ENCODE data around the gene OCA2. TPM values are rescaled to one million over a fixed set of nuclear protein-coding genes. Genes with fewer than 3 reads are reported as not detected.

OCA2 gene
- total RNA-seq, 1 experiment from 2014 or later, result 0.57 TPM

GRCh38 chr15:28051955-28052633 lies 47.0 kb downstream of the OCA2 start:
- intact Hi-C loops (cut with micrococcal nuclease; ENCODE audit: unreplicated experiment), result no loop called here
- H3K4me3 ChIP-seq (ENCODE audit: low read depth, low read length), result no peak overlapping the region
- peaks cover 9% of the 10 kb centered on the region for H3K4me1 ChIP-seq
- Mint-ChIP-seq H3K27me3 (ENCODE audit: insufficient read depth, unreplicated experiment) (no peaks in the 10 kb centered on the region), H3K4me1 (ENCODE audit: low read depth, unreplicated experiment) (peaks cover 6% of the 10 kb centered on the region), H3K27ac (ENCODE audit: unreplicated experiment) (no peak overlapping the region), H3K9me3 (ENCODE audit: unreplicated experiment) (peaks cover 10% of the 10 kb centered on the region), H3K4me3 (ENCODE audit: unreplicated experiment) (no peak overlapping the region), H3K36me3 (ENCODE audit: insufficient read depth, unreplicated experiment) (no peaks in the 10 kb centered on the region)
- no peak for DNase-seq
- TF ChIP-seq, protein P1, sequence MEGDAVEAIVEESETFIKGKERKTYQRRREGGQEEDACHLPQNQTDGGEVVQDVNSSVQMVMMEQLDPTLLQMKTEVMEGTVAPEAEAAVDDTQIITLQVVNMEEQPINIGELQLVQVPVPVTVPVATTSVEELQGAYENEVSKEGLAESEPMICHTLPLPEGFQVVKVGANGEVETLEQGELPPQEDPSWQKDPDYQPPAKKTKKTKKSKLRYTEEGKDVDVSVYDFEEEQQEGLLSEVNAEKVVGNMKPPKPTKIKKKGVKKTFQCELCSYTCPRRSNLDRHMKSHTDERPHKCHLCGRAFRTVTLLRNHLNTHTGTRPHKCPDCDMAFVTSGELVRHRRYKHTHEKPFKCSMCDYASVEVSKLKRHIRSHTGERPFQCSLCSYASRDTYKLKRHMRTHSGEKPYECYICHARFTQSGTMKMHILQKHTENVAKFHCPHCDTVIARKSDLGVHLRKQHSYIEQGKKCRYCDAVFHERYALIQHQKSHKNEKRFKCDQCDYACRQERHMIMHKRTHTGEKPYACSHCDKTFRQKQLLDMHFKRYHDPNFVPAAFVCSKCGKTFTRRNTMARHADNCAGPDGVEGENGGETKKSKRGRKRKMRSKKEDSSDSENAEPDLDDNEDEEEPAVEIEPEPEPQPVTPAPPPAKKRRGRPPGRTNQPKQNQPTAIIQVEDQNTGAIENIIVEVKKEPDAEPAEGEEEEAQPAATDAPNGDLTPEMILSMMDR (IDR thresholded peaks at IDR 0.05; ENCODE audit: insufficient read depth in 1 of 2, low read depth in 1 of 2, low read length in 1 of 2, severe bottlenecking in 1 of 2, unreplicated experiment in 1 of 2), result no peak
- ChIA-PET CTCF (interaction anchor here (0.6 to 1.8 kb wide), 5 partner anchors 8 to 244 kb away, joined by 3 to 10 read pairs (median 6); partner anchors contain the start of gene OCA2), POLR2A (no interaction called here)
- no TSS peak for BruUV-seq (replicated peaks)
- no peaks in the 10 kb centered on the region for H3K27me3 ChIP-seq (replicated peaks; ENCODE audit: control insufficient read depth, insufficient read depth, low read length)
- peaks cover 14% of the 10 kb centered on the region for H3K9me3 ChIP-seq
- no peaks in the 10 kb centered on the region for H3K36me3 ChIP-seq (ENCODE audit: control insufficient read depth, insufficient read depth, low read length)

DNA sequence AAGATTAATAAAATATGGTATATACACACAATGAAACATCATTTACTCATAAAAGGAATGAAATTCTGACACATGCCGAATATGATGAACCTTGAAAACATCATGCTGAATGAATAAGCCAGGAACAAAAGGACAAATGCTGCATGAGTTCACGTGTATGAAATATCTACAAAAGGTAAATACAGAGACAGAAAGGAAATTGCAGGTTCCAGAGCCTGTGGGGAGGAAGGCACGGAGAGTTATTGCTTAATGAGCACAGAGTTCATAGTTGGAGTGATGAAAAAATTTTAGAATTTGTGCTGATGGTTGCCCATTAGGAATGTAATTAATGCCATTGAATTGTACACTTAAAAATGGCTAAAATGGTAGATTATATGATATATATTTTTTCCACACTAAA lies 49.5 kb downstream of the OCA2 start:
- Mint-ChIP-seq H3K9me3 (ENCODE audit: unreplicated experiment) (peaks cover 12% of the 10 kb centered on the region), H3K36me3 (ENCODE audit: insufficient read depth, unreplicated experiment) (no peaks in the 10 kb centered on the region), H3K27me3 (ENCODE audit: insufficient read depth, unreplicated experiment) (no peaks in the 10 kb centered on the region), H3K4me1 (ENCODE audit: low read depth, unreplicated experiment) (no peaks in the 10 kb centered on the region), H3K27ac (ENCODE audit: unreplicated experiment) (no peak overlapping the region), H3K4me3 (ENCODE audit: unreplicated experiment) (no peak overlapping the region)
- peaks cover 9% of the 10 kb centered on the region for H3K9me3 ChIP-seq
- ChIA-PET CTCF (no interaction called here), POLR2A (no interaction called here)
- TF ChIP-seq, protein P1 (IDR thresholded peaks at IDR 0.05; ENCODE audit: insufficient read depth in 1 of 2, low read depth in 1 of 2, low read length in 1 of 2, severe bottlenecking in 1 of 2, unreplicated experiment in 1 of 2), result no peak
- no peaks in the 10 kb centered on the region for H3K27me3 ChIP-seq (replicated peaks; ENCODE audit: control insufficient read depth, insufficient read depth, low read length)
- no TSS peak for BruUV-seq (replicated peaks)
- H3K36me3 ChIP-seq (ENCODE audit: control insufficient read depth, insufficient read depth, low read length), result no peaks in the 10 kb centered on the region
- peaks cover under 1% of the 10 kb centered on the region for H3K4me1 ChIP-seq
- DNase-seq, result no peak
- no peak overlapping the region for H3K4me3 ChIP-seq (ENCODE audit: low read depth, low read length)
- intact Hi-C loops (cut with micrococcal nuclease; ENCODE audit: unreplicated experiment), result no loop called here

DNA sequence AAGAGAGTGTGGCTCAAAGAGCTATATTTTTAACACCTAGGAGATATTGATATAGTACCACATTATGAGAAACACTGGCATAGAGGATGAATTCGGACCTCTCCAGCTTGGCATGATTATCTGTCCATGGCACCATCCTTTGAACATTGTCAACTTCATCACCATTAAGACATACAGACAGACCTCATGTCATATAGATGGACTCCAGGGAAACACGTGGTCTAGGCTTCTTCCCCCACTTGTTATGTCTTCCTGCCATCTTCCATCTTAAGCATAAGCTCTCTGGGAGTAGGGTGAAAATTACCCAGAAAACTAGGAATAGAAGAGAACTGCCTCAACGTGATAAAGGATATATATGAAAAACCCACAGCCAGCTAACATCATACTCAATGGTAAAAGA lies 51.8 kb downstream of the OCA2 start:
- H3K27me3 Mint-ChIP-seq (ENCODE audit: insufficient read depth, unreplicated experiment), result no peaks in the 10 kb centered on the region
- H3K9me3 ChIP-seq, result peaks cover 9% of the 10 kb centered on the region
- DNase-seq, result no peak
- intact Hi-C loops (cut with micrococcal nuclease; ENCODE audit: unreplicated experiment), result no loop called here
- no TSS peak for BruUV-seq (replicated peaks)
- H3K36me3 ChIP-seq (ENCODE audit: control insufficient read depth, insufficient read depth, low read length), result no peaks in the 10 kb centered on the region
- H3K27me3 ChIP-seq (replicated peaks; ENCODE audit: control insufficient read depth, insufficient read depth, low read length), result no peaks in the 10 kb centered on the region
- H3K9me3 Mint-ChIP-seq (ENCODE audit: unreplicated experiment), result peaks cover 12% of the 10 kb centered on the region
- CTCF ChIA-PET, result no interaction called here
- peaks cover 18% of the 10 kb centered on the region for H3K4me1 ChIP-seq
- TF ChIP-seq, protein P1 (IDR thresholded peaks at IDR 0.05; ENCODE audit: insufficient read depth in 1 of 2, low read depth in 1 of 2, low read length in 1 of 2, severe bottlenecking in 1 of 2, unreplicated experiment in 1 of 2), result no peak
- no peak overlapping the region for H3K4me3 Mint-ChIP-seq (ENCODE audit: unreplicated experiment)
- POLR2A ChIA-PET, result no interaction called here
- no peaks in the 10 kb centered on the region for H3K36me3 Mint-ChIP-seq (ENCODE audit: insufficient read depth, unreplicated experiment)
- H3K27ac Mint-ChIP-seq (ENCODE audit: unreplicated experiment), result no peak overlapping the region
- H3K4me3 ChIP-seq (ENCODE audit: low read depth, low read length), result no peak overlapping the region
- peaks cover 11% of the 10 kb centered on the region for H3K4me1 Mint-ChIP-seq (ENCODE audit: low read depth, unreplicated experiment)

All from Caco-2 (cell line).